Tibial nerve (tissue), 4 donors: ENCODE data around the gene MAOA.

Source experiments
- EP300 ChIP-seq, 2 donors: sonication (generic); formaldehyde crosslinking; IDR thresholded peaks; one replicate each; pipeline ENCODE4 v1.6.1; 2017; ENCODE audit warnings: antibody characterized with exemption in 2 of 2, mild to moderate bottlenecking in 1 of 2
- POLR2A ChIP-seq, 2 donors: fragments of 450-650 bp; IDR thresholded peaks; one replicate each; pipeline ENCODE4 v1.6.1; 2017; ENCODE audit warnings: antibody characterized with exemption in 2 of 2, mild to moderate bottlenecking in 2 of 2, moderate library complexity in 2 of 2
- TF ChIP-seq, protein P1 (sequence below), 5 experiments: fragments of 200-600 bp in 3 of 5; fragments of 450-650 bp in 2 of 5; sonication (generic) in 3 of 5; IDR thresholded peaks; one replicate each; pipeline ENCODE4 v1.5.1; 2016 to 2019; ENCODE audit warnings: antibody characterized with exemption in 5 of 5, mild to moderate bottlenecking in 3 of 5, moderate library complexity in 2 of 5

DNA sequence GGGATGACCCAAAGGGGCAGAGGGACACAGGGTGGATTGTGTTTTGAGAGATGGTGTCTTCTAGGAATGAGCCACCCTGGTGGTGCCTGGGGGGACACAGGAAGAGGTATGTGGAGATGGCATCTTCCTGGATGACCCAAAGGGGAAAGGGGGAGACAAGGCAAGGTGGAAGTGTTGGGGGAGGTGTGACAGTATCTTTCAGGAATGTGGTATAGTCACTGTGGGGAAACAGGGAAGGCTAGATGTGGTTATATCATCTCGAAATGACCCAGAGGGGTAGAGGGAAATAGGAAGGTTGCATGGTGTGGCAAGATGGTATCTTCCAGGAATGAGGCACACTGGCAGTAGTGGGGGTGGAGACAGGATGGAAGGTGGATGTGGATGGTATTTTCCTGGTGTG, 62.9 kb downstream of the MAOA start:
- TF ChIP-seq, protein P1, sequence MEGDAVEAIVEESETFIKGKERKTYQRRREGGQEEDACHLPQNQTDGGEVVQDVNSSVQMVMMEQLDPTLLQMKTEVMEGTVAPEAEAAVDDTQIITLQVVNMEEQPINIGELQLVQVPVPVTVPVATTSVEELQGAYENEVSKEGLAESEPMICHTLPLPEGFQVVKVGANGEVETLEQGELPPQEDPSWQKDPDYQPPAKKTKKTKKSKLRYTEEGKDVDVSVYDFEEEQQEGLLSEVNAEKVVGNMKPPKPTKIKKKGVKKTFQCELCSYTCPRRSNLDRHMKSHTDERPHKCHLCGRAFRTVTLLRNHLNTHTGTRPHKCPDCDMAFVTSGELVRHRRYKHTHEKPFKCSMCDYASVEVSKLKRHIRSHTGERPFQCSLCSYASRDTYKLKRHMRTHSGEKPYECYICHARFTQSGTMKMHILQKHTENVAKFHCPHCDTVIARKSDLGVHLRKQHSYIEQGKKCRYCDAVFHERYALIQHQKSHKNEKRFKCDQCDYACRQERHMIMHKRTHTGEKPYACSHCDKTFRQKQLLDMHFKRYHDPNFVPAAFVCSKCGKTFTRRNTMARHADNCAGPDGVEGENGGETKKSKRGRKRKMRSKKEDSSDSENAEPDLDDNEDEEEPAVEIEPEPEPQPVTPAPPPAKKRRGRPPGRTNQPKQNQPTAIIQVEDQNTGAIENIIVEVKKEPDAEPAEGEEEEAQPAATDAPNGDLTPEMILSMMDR (IDR thresholded peaks at IDR 0.05): no peak
- TF ChIP-seq EP300 (IDR thresholded peaks at IDR 0.05) (no peak), POLR2A (IDR thresholded peaks at IDR 0.05) (no peak)
